CD4-positive, alpha-beta memory T cell (primary cell): ENCODE data around the gene B4GALT1. TPM values are rescaled to one million over a fixed set of nuclear protein-coding genes. Genes with fewer than 3 reads are reported as not detected.
"Not testable (repeated sequence)": the region's sequence is repeated elsewhere in the genome, so short reads cannot be mapped to it uniquely, and the experiment has no call there.

ENCODE experiments used
- CTCF ChIA-PET: fragments of 350-600 bp; sonication (Branson Sonifier 250); formaldehyde crosslinking; loops from one replicate; lab custom pipeline; 2021; ENCODE audit warnings: inconsistent platforms; ENCODE audit not compliant: partially characterized antibody; lab: Charles Lee
- POLR2A ChIA-PET: fragments of 350-600 bp; sonication (Branson Sonifier 250); formaldehyde crosslinking; loops from one replicate; lab custom pipeline; 2021; ENCODE audit not compliant: partially characterized antibody; lab: Charles Lee
- DNase-seq, 5 donors: peaks; one replicate each; pipeline versions ENCODE4 v3.0.0 to v3.0.0-alpha.2; 2020 to 2022; ENCODE audit warnings: mixed read lengths in 1 of 5
- H3K27ac ChIP-seq: one replicate; pipeline ENCODE4 v1.7.0; 2013; ENCODE audit warnings: low read depth, low read length
- H3K27me3 ChIP-seq: 2 replicates; pipeline ENCODE4 v1.7.0; 2013; ENCODE audit warnings: mild to moderate bottlenecking, low read length, moderate library complexity; ENCODE audit not compliant: insufficient read depth
- H3K36me3 ChIP-seq: 2 replicates; pipeline ENCODE4 v1.7.0; 2013; ENCODE audit warnings: mild to moderate bottlenecking, low read length, moderate library complexity; ENCODE audit not compliant: insufficient read depth
- H3K4me1 ChIP-seq: 2 replicates; pipeline ENCODE4 v1.7.0; 2013; ENCODE audit warnings: mild to moderate bottlenecking, low read length, moderate library complexity; ENCODE audit not compliant: insufficient read depth
- H3K4me3 ChIP-seq, 2 donors: one replicate each; pipeline ENCODE4 v1.7.0; 2013; ENCODE audit warnings: low read length in 2 of 2, mild to moderate bottlenecking in 1 of 2
- H3K9me3 ChIP-seq, 2 donors: one replicate each; pipeline ENCODE4 v1.7.0; 2013; ENCODE audit warnings: low read length in 2 of 2, control low read depth in 1 of 2; ENCODE audit not compliant: control insufficient read depth in 1 of 2
- H3K27ac Mint-ChIP-seq, 7 donors: one replicate each; pipeline ENCODE4 v1.8.0; 2020 to 2021; ENCODE audit warnings: mixed read lengths in 7 of 7, mild to moderate bottlenecking in 6 of 7, inconsistent platforms in 3 of 7, moderate library complexity in 3 of 7
- H3K27me3 Mint-ChIP-seq, 2 donors: one replicate each; pipeline ENCODE4 v1.8.0; 2020 to 2021; ENCODE audit warnings: mixed read lengths in 2 of 2
- H3K36me3 Mint-ChIP-seq, 2 donors: one replicate each; pipeline ENCODE4 v1.8.0; 2020 to 2021; ENCODE audit warnings: mixed read lengths in 2 of 2, inconsistent platforms in 1 of 2, mild to moderate bottlenecking in 1 of 2
- H3K4me1 Mint-ChIP-seq, 4 donors: one replicate each; pipeline ENCODE4 v1.8.0; 2020 to 2021; ENCODE audit warnings: mixed read lengths in 4 of 4, mild to moderate bottlenecking in 1 of 4
- H3K4me3 Mint-ChIP-seq, 8 donors: one replicate each; pipeline ENCODE4 v1.8.0; 2020 to 2021; ENCODE audit warnings: mixed read lengths in 8 of 8, mild to moderate bottlenecking in 7 of 8, moderate library complexity in 6 of 8, inconsistent platforms in 3 of 8
- H3K9me3 Mint-ChIP-seq, 8 donors: one replicate each; pipeline ENCODE4 v1.8.0; 2020 to 2021; ENCODE audit warnings: mixed read lengths in 8 of 8, mild to moderate bottlenecking in 5 of 8, inconsistent platforms in 3 of 8, moderate library complexity in 1 of 8
- intact Hi-C: fragments of 100-400 bp; cut with micrococcal nuclease; formaldehyde crosslinking; loops from one replicate; pipeline ENCODE4 v1.15.1; 2023
- polyA plus RNA-seq, 2 donors: library from polyadenylated mRNA; unstranded; fragments of 300-500 nt; fragmentation: Illumina TruSeq; gene quantifications; one replicate each; pipeline ENCODE4 v1.2.3, GENCODE V29; 2021
- total RNA-seq, 2 experiments: library from RNA; stranded (reverse); gene quantifications; one replicate each; pipeline ENCODE4 v1.2.3, GENCODE V29; 2021

The B4GALT1 gene
- total and polyA plus RNA-seq, 4 experiments from 2014 or later = 16.6 to 56.0 (median 43.1) TPM

- peak overlapping the region; percentile 15 to 95 (median 84) for H3K4me3 Mint-ChIP-seq
- ChIA-PET CTCF (interaction anchor here (1.2 to 3.2 kb wide), 5 partner anchors 9 to 66 kb away, joined by 4 to 18 read pairs (median 7); no protein-coding TSS in a partner anchor), POLR2A (interaction anchor here (1.1 to 14.4 kb wide), 10 partner anchors 7 to 313 kb away, joined by 3 to 376 read pairs (median 7); partner anchors contain the start of genes B4GALT1, DNAJA1, NFX1 and NOL6)
- H3K27me3 Mint-ChIP-seq, H3K9me3 ChIP-seq, H3K9me3 Mint-ChIP-seq, H3K36me3 ChIP-seq, H3K27me3 ChIP-seq, intact Hi-C loops, DNase-seq: not testable (repeated sequence)
- H3K27ac ChIP-seq = peak overlapping the region; percentile 93
- H3K27ac Mint-ChIP-seq = peak overlapping the region; percentile 96 to 100 (median 98)
- peaks cover 98% of the 10 kb centered on the region for H3K4me1 ChIP-seq
- H3K4me1 Mint-ChIP-seq = peaks cover 74 to 99% (median 86%) of the 10 kb centered on the region in 4 donors
- H3K36me3 Mint-ChIP-seq = peaks cover 5 to 17% of the 10 kb centered on the region in 2 donors
- peak overlapping the region in 1 of 2 donors; percentile 30 for H3K4me3 ChIP-seq
Observed at GRCh38 chr9:33160446-33160845, 6.7 kb downstream of the B4GALT1 start.

- Mint-ChIP-seq H3K27me3 (no peaks in the 10 kb centered on the region), H3K4me3 (peak overlapping the region; percentile 73 to 95 (median 83)), H3K27ac (peak overlapping the region; percentile 96 to 100 (median 98)), H3K4me1 (peaks cover 75 to 100% (median 88%) of the 10 kb centered on the region in 4 donors), H3K9me3 (peaks cover 0 to 2% (median 0%) of the 10 kb centered on the region in 8 donors), H3K36me3 (peaks cover 5 to 14% of the 10 kb centered on the region in 2 donors)
- no peaks in the 10 kb centered on the region for H3K27me3 ChIP-seq
- H3K36me3 ChIP-seq = no peaks in the 10 kb centered on the region
- peaks cover 99% of the 10 kb centered on the region for H3K4me1 ChIP-seq
- CTCF ChIA-PET = interaction anchor here (1.2 to 3.2 kb wide), 6 partner anchors 8 to 66 kb away, joined by 4 to 18 read pairs (median 7); partner anchors contain the start of gene B4GALT1
- H3K27ac ChIP-seq = peak overlapping the region; percentile 93
- intact Hi-C loops = loop anchor here (1.0 kb wide), 2 partner anchors 8 to 18 kb away; partner anchors contain the start of gene B4GALT1
- peak overlapping the region; percentile 30 to 43 for H3K4me3 ChIP-seq
- POLR2A ChIA-PET = interaction anchor here (0.8 to 14.4 kb wide), 11 partner anchors 8 to 314 kb away, joined by 3 to 376 read pairs (median 5); partner anchors contain the start of genes B4GALT1, DNAJA1, NFX1 and NOL6
- no peaks in the 10 kb centered on the region for H3K9me3 ChIP-seq
- peak; percentile 69 to 88 (median 75) for DNase-seq
Observed at GRCh38 chr9:33159777-33160127, 7.4 kb downstream of the B4GALT1 start.

DNA sequence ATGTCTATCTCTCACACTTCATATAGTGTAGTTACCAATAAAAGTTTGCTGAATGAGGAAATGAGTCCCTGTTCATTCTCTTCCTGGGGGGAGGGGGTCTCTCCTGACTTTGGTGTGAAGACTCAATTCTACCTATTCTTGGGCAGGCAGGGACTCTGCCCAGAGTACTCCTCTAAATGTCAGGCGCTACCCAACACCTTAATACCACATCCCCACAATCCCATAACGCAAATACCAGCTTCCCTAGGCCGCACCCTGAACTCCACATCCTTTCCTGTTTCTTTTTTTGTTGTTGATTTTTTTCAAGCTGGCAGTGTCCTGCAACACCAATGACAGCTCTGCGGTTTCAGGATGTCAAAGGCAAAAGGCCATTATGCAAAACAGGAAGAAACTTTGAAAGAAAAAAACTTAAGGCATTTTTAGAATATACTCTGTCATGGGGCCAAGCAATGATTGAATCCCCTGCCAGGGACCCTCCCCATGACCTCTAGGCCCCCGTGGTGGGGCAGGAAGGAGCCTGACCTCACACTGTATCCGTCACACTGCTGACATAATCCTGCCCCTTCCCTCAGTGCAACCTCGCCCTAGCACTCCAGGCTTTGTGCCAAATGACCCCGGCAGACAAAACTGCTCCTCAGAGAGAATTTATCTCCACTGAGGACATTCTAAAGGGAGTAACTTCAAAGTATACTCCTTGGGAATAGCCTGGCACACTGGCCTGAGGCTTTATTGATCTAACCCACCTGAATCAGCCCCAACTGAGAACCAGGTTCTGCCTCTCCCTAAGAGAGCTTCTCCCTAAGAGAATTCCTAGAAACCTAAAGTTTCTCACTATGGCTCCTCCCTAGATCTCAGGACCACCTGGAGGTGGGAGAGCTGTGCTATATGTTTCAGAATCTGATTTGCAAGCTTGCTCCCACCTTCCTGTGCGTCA, 8.0 kb downstream of the B4GALT1 start:
- Mint-ChIP-seq H3K4me1 (peaks cover 75 to 100% (median 88%) of the 10 kb centered on the region in 4 donors), H3K27ac (peak overlapping the region; percentile 96 to 100 (median 98)), H3K9me3 (peaks cover 0 to 2% (median 0%) of the 10 kb centered on the region in 8 donors), H3K27me3 (no peaks in the 10 kb centered on the region), H3K36me3 (peaks cover 5 to 10% of the 10 kb centered on the region in 2 donors), H3K4me3 (peak overlapping the region; percentile 75 to 95 (median 83))
- CTCF ChIA-PET = interaction anchor here (0.8 to 3.2 kb wide), 8 partner anchors 8 to 77 kb away, joined by 3 to 18 read pairs (median 7); partner anchors contain the start of gene B4GALT1
- H3K27me3 ChIP-seq = no peaks in the 10 kb centered on the region
- intact Hi-C loops = loop anchor here (1.0 kb wide), 2 partner anchors 8 to 18 kb away; partner anchors contain the start of gene B4GALT1
- DNase-seq = peak; percentile 62 to 84 (median 73)
- peaks cover 100% of the 10 kb centered on the region for H3K4me1 ChIP-seq
- no peaks in the 10 kb centered on the region for H3K9me3 ChIP-seq
- H3K4me3 ChIP-seq = peak overlapping the region; percentile 30 to 43
- POLR2A ChIA-PET = interaction anchor here (0.7 to 14.4 kb wide), 11 partner anchors 8 to 1913 kb away, joined by 3 to 376 read pairs (median 4); partner anchors contain the start of genes B4GALT1, DNAJA1, NOL6 and VCP
- H3K36me3 ChIP-seq = no peaks in the 10 kb centered on the region
- H3K27ac ChIP-seq = peak overlapping the region; percentile 93

GRCh38 chr9:33157960-33158842, 8.9 kb downstream of the B4GALT1 start:
- H3K4me3 ChIP-seq = peak overlapping the region; percentile 30 to 43
- POLR2A ChIA-PET = interaction anchor here (0.7 to 14.4 kb wide), 4 partner anchors 10 to 1914 kb away, joined by 3 to 376 read pairs (median 17); partner anchors contain the start of genes B4GALT1 and VCP
- Mint-ChIP-seq H3K9me3 (peaks cover 0 to 2% (median 0%) of the 10 kb centered on the region in 8 donors), H3K27ac (peak overlapping the region; percentile 96 to 100 (median 98)), H3K4me1 (peaks cover 76 to 100% (median 87%) of the 10 kb centered on the region in 4 donors), H3K27me3 (no peaks in the 10 kb centered on the region), H3K36me3 (peaks cover 5 to 9% of the 10 kb centered on the region in 2 donors), H3K4me3 (peak overlapping the region; percentile 75 to 95 (median 83))
- peak overlapping the region; percentile 93 for H3K27ac ChIP-seq
- H3K36me3 ChIP-seq = no peaks in the 10 kb centered on the region
- DNase-seq = no peak
- intact Hi-C loops = no loop called here
- no peaks in the 10 kb centered on the region for H3K9me3 ChIP-seq
- peaks cover 100% of the 10 kb centered on the region for H3K4me1 ChIP-seq
- CTCF ChIA-PET = interaction anchor here (0.8 to 3.2 kb wide), 7 partner anchors 10 to 76 kb away, joined by 3 to 18 read pairs (median 3); partner anchors contain the start of gene B4GALT1
- H3K27me3 ChIP-seq = no peaks in the 10 kb centered on the region

DNA sequence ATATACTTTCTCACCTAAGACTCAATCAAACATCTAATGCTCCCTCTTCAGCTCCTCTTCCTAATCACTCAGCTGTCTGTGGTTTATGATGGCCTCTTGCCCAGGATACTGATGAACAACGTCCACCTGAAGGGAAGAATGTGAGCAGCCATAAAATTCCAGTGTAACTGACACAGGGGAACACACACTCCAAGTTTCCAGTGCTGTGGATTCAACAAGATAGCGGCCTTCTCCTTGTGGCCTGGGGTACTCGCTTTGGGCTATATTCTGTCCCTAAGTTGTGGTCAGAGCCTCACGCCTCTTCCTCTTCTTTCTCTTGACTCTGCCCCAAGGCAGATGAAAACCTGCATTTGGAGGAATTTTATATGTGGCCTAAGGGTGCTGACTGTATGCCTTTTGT, 11.7 kb downstream of the B4GALT1 start:
- Mint-ChIP-seq H3K4me3 (peak overlapping the region in 5 of 8 donors; percentile 3 to 60 (median 29)), H3K27me3 (no peaks in the 10 kb centered on the region), H3K9me3 (no peaks in the 10 kb centered on the region), H3K4me1 (peaks cover 75 to 100% (median 86%) of the 10 kb centered on the region in 4 donors), H3K27ac (peak overlapping the region; percentile 66 to 97 (median 84)), H3K36me3 (peaks cover 5 to 6% of the 10 kb centered on the region in 2 donors)
- no peaks in the 10 kb centered on the region for H3K9me3 ChIP-seq
- DNase-seq = no peak
- CTCF ChIA-PET = interaction anchor here (1.5 kb wide), 1 partner anchor 9 kb away, joined by 3 read pairs; no protein-coding TSS in a partner anchor
- no peaks in the 10 kb centered on the region for H3K27me3 ChIP-seq
- H3K4me1 ChIP-seq = peaks cover 100% of the 10 kb centered on the region
- intact Hi-C loops = no loop called here
- POLR2A ChIA-PET = interaction anchor here (1.2 to 2.8 kb wide), 4 partner anchors 10 to 14 kb away, joined by 5 to 11 read pairs (median 8); partner anchors contain the start of gene B4GALT1
- H3K4me3 ChIP-seq = no peak overlapping the region
- no peak overlapping the region for H3K27ac ChIP-seq
- no peaks in the 10 kb centered on the region for H3K36me3 ChIP-seq

GRCh38 chr9:33154371-33154770, 12.8 kb downstream of the B4GALT1 start:
- peaks cover 69 to 94% (median 81%) of the 10 kb centered on the region in 4 donors for H3K4me1 Mint-ChIP-seq
- POLR2A ChIA-PET = interaction anchor here (1.3 to 2.8 kb wide), 3 partner anchors 11 to 35 kb away, joined by 3 to 11 read pairs (median 11); partner anchors contain the start of gene B4GALT1
- no peaks in the 10 kb centered on the region for H3K9me3 Mint-ChIP-seq
- CTCF ChIA-PET = interaction anchor here (1.5 kb wide), 1 partner anchor 8 kb away, joined by 3 read pairs; no protein-coding TSS in a partner anchor
- no peaks in the 10 kb centered on the region for H3K9me3 ChIP-seq
- intact Hi-C loops = no loop called here
- H3K36me3 ChIP-seq = no peaks in the 10 kb centered on the region
- no peaks in the 10 kb centered on the region for H3K27me3 ChIP-seq
- no peaks in the 10 kb centered on the region for H3K27me3 Mint-ChIP-seq
- no peak for DNase-seq
- H3K27ac Mint-ChIP-seq = peak overlapping the region; percentile 49 to 97 (median 89)
- peak overlapping the region in 6 of 8 donors; percentile 15 to 67 (median 51) for H3K4me3 Mint-ChIP-seq
- no peak overlapping the region for H3K4me3 ChIP-seq
- H3K36me3 Mint-ChIP-seq = peaks cover 5 to 6% of the 10 kb centered on the region in 2 donors
- H3K4me1 ChIP-seq = peaks cover 92% of the 10 kb centered on the region
- peak overlapping the region; percentile 36 for H3K27ac ChIP-seq
